ENCODE measurements around the gene PRCC. TPM values are rescaled to one million over a fixed set of nuclear protein-coding genes. Genes with fewer than 3 reads are reported as not detected.

Gene PRCC
- polyA plus RNA-seq, 2 of the 4 experiments (the other 2 are of a cell fraction), result 44.5 to 52.0 TPM

DNA sequence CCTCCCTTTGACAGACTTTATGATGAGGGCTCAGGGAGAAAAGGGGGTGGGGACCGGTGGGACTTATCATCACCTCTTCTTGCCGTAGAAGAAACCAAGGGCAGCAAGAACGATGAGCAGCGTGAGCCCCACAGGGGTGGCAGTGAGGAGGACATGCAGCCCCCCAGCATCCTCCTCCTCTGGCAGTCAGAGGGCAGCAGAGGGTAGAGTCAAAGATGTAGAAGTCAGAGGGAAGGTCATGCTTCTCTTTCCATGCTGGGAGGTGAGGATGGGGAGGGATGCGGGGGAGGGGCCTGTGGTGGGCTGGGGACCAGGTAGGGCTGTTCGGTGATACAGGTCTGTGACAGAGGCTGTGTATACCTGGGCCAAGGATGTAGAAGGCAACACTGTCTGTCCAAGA lies 76.8 kb downstream of the PRCC start:
- DNase-seq (ENCODE audit: low read depth in 1 of 2, low spot score in 1 of 2) (no peak), FAIRE-seq (no peak), ATAC-seq (no peak)
- H3K4me1 ChIP-seq, result no peaks in the 10 kb centered on the region
- H3K4me2 ChIP-seq, result no peak overlapping the region
- no peak for TF ChIP-seq ZSCAN20 (CRISPR knock-in tag; IDR thresholded peaks at IDR 0.05)
- no peak overlapping the region for H3K4me3 ChIP-seq
- no peak overlapping the region for H3K27ac ChIP-seq
- ChIA-PET POLR2A (no interaction called here), CTCF (interaction anchor here (0.7 to 8.4 kb wide), 5 partner anchors 10 to 398 kb away, joined by 3 to 289 read pairs (median 5); partner anchors contain the start of genes INSRR and NTRK1)
- H3K9me3 ChIP-seq, result no peaks in the 10 kb centered on the region
- 73% methylated on average over 6 of the region's 6 CpGs for WGBS (ENCODE audit: missing lambda C conversion rate)

- Histone ChIP-seq H3K4me3 (no peak overlapping the region), H3K4me2 (no peak overlapping the region), H3K27ac (no peak overlapping the region), H3K9me3 (no peaks in the 10 kb centered on the region), H3K4me1 (no peaks in the 10 kb centered on the region)
- WGBS (ENCODE audit: missing lambda C conversion rate), result 56% methylated on average over 14 of the region's 14 CpGs
- CTCF ChIA-PET, result interaction anchor here (0.7 to 1.3 kb wide), 4 partner anchors 11 to 399 kb away, joined by 3 to 5 read pairs (median 4); partner anchors contain the start of gene NTRK1
- POLR2A ChIA-PET, result no interaction called here
- FAIRE-seq, result no peak
- no peak for DNase-seq (ENCODE audit: low read depth in 1 of 2, low spot score in 1 of 2)
- TF ChIP-seq CBX8 (IDR thresholded peaks at IDR 0.05) (no peak), ZSCAN20 (CRISPR knock-in tag; IDR thresholded peaks at IDR 0.05) (no peak), RNF2 (IDR thresholded peaks at IDR 0.05; ENCODE audit: borderline replicate concordance, low read depth) (no peak), CEBPB (IDR thresholded peaks at IDR 0.05) (no peak), MAFK (IDR thresholded peaks at IDR 0.05; ENCODE audit: partially characterized antibody) (no peak), HEYL (CRISPR knock-in tag; IDR thresholded peaks at IDR 0.05) (no peak), KDM1A (IDR thresholded peaks at IDR 0.05; ENCODE audit: low read depth) (no peak), JUN (IDR thresholded peaks at IDR 0.05) (no peak), NFE2L2 (conservative IDR thresholded peaks at IDR 0.05; ENCODE audit: low read length) (no peak), HOXB13 (CRISPR knock-in tag; IDR thresholded peaks at IDR 0.05; ENCODE audit: low read depth) (no peak)
- TF ChIP-seq, protein P1, sequence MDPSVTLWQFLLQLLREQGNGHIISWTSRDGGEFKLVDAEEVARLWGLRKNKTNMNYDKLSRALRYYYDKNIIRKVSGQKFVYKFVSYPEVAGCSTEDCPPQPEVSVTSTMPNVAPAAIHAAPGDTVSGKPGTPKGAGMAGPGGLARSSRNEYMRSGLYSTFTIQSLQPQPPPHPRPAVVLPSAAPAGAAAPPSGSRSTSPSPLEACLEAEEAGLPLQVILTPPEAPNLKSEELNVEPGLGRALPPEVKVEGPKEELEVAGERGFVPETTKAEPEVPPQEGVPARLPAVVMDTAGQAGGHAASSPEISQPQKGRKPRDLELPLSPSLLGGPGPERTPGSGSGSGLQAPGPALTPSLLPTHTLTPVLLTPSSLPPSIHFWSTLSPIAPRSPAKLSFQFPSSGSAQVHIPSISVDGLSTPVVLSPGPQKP (IDR thresholded peaks at IDR 0.05; ENCODE audit: low read depth, low read length), result no peak
- TF ChIP-seq, protein P2, sequence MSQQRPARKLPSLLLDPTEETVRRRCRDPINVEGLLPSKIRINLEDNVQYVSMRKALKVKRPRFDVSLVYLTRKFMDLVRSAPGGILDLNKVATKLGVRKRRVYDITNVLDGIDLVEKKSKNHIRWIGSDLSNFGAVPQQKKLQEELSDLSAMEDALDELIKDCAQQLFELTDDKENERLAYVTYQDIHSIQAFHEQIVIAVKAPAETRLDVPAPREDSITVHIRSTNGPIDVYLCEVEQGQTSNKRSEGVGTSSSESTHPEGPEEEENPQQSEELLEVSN (IDR thresholded peaks at IDR 0.05; ENCODE audit: borderline replicate concordance, low read depth), result no peak
- TF ChIP-seq, protein P3, sequence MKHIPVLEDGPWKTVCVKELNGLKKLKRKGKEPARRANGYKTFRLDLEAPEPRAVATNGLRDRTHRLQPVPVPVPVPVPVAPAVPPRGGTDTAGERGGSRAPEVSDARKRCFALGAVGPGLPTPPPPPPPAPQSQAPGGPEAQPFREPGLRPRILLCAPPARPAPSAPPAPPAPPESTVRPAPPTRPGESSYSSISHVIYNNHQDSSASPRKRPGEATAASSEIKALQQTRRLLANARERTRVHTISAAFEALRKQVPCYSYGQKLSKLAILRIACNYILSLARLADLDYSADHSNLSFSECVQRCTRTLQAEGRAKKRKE (CRISPR knock-in tag; IDR thresholded peaks at IDR 0.05; ENCODE audit: low read depth), result no peak
- ATAC-seq, result no peak
These were observed 77.3 kb downstream of the PRCC start for GRCh38 chr1:156844638-156845037.

DNA sequence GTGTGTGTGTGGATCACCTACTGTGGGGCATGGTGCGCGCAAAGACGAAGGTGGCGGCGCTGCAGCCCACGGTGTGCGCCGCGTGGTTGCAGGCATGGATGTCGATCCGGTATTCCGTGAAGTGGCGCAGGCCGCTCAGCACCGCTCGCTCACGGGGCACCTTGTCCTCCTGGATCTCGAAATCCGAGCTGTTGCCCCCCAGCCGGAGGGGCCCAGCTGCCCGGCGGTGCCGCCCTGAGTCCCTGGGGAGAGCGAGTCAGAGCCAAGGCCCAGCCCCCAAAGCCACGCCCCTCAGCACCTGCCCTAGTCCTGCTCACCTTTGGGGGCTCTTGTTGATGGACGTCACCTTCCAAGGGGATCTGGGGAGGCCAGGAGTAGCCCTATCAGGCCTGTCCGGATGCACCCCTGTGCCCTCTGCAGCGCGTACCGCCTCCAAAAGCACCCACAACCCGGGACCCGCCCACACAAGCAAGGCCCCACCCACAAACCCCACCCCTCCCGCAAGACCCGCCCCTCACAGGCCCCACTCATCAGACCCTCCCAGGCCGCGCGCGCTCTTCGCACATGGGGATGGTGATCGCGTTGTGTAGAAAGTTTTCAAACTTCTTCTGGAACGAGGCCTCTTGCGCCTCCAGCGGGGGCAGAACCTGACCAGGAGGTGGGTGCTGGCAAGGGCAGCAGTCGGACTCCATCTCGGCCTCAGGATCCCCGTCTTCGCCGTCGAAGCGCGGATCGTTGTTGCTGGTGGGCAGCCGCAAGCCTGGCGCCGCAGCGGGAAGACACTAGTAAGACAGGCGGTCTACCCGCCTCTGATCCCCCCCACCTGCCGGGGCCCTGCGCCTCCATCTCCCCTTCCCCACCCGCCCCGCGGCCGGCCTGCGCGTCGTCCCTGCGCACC lies 78.0 kb downstream of the PRCC start:
- ChIA-PET CTCF (interaction anchor here (0.7 to 6.0 kb wide), 6 partner anchors 12 to 400 kb away, joined by 3 to 68 read pairs (median 4); partner anchors contain the start of genes INSRR and NTRK1), POLR2A (no interaction called here)
- no peak overlapping the region for H3K4me3 ChIP-seq
- no peaks in the 10 kb centered on the region for H3K4me1 ChIP-seq
- ATAC-seq (no peak), DNase-seq (ENCODE audit: low read depth in 1 of 2, low spot score in 1 of 2) (no peak), FAIRE-seq (no peak)
- no peak for TF ChIP-seq CBX2 (IDR thresholded peaks at IDR 0.05; ENCODE audit: borderline replicate concordance, low read depth)
- no peak for TF ChIP-seq CTCF (IDR thresholded peaks at IDR 0.05)
- 82% methylated on average over 45 of the region's 69 CpGs for WGBS (ENCODE audit: missing lambda C conversion rate)
- H3K9me3 ChIP-seq, result no peaks in the 10 kb centered on the region
- H3K4me2 ChIP-seq, result no peak overlapping the region
- H3K27ac ChIP-seq, result no peak overlapping the region

All from A549 (cell line).